ENCODE results near the gene TMPRSS7.

DNA sequence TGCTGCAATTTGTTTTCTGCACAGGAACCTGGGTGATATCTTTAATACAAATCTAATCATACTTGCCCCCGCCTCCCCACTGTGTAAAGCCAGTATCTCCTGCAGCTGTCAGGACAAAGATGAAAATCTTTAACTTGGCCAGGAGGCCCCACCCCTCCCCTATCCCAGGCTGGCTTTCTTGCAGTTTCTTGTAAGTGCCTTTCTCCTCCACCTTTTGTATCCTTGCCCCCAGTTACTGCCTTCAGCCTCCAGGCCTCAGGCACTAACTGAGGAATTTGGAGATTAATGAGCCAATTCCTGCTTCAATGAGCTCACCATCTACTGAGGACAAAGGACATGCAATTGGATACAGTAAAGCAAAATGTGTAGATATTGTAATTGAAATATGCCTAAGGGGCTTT lies 92.0 kb downstream of the TMPRSS7 start:
- no peak for TF ChIP-seq ZNF274 (IDR thresholded peaks at IDR 0.05; ENCODE audit: low read depth, low read length)
- no peak for TF ChIP-seq YY1 (IDR thresholded peaks at IDR 0.05; ENCODE audit: insufficient read depth, insufficient read length)
- TF ChIP-seq SUZ12 (IDR thresholded peaks at IDR 0.05; ENCODE audit: extremely low read depth, insufficient read depth, insufficient read length), result no peak

Measured in NT2/D1 (cell line).